Hematopoietic multipotent progenitor cell (in vitro differentiated cells): Measurements from ENCODE around the gene CPT1A. TPM values are rescaled to one million over a fixed set of nuclear protein-coding genes. Genes with fewer than 3 reads are reported as not detected.

ENCODE experiments used
- DNase-seq, 3 donors: peaks; one replicate each; pipeline ENCODE4 v3.0.0-alpha.2; 2011 to 2015; ENCODE audit warnings: low read depth in 2 of 3, low spot score in 2 of 3
- total RNA-seq: library from RNA; depleted of rRNA; stranded (reverse); fragments of >200 nt; gene quantifications from one replicate; pipeline ENCODE4 v1.2.3, GENCODE V29; 2012

CPT1A gene
- total RNA-seq, 1 donor = 151 TPM

DNA sequence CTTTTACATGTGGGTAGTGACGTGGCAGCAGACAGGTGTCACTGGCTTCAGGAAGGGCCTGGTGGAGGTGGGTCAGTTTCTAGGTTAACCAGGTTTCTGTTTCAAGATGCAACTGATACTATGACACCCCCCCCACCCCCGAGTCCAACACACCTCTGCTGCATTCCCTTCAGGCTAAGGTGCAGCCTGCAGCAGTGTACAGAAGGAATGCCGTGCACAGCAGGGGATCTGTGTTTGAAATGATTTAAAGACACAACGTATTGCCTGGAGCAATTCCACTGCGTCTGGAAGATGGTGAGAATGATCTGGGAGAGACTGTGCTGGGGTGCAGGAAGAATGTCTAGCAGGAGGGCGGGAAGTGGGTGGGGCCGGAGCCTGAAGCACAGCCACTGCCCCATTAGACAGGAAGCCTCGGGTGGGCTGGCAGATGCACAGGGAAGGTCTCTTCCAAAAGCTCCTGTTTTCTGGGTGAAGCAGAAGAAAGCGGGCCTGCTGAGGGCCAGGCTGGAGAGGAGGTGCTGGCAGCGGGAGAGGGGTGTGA lies 78.5 kb downstream of the CPT1A start:
- DNase-seq = no peak

DNA sequence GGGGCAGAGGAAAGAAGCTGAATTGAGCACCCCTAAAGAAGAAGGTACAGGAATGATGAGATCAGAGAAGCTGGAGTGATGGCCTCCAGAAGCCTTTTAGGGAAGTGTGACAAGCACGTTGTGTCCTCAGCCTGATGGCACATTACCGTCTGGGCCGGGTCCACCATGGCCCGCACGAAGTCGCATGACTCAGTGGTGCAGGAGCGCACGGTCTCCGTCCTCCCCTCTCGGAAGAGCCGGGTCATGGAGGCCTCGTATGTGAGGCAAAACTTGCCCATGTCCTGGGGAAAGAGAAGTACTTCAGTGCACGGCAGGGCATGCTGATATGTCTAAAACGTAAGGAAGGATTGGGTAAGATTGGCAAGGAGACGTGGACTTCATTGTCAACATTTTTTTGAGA lies 79.2 kb downstream of the CPT1A start:
- DNase-seq = no peak

DNA sequence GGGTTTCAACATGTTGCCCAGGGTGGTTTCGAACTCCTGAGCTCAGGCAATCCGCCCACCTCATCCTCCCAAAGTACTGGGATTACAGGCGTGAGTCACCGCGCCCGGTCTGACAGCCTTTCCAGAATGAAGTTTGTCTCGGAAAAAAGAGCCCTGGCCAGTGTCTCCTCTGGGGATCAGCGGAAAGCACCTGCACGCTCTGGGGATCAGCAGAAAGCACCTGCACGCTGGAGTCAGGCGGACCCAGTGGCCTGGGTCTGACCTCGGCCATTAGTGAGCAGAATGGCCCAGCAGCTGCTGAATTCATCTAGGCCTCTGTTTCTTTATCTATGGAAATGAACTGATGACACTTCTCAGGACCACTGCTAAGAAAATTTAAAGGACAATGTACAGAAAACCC lies 79.9 kb downstream of the CPT1A start:
- no peak for DNase-seq

DNA sequence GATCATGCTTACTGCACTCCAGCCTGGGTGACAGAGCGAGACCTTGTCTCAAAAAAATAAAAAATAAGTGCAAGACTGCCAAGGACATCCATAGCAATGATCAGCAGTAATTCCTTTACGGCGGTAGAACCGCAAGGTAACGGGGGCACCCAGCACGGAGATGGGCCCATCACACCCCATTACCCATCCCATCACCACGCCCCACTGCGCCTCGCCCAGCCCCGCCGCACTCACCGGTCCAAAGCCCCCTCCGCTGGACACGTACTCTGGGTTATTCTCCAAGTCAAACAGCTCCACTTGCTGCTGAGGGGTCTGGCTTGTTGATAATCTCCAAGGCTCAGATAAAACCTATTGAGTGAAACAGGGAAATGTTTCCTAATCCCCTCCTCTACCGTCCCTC lies 81.7 kb downstream of the CPT1A start:
- DNase-seq = no peak

DNA sequence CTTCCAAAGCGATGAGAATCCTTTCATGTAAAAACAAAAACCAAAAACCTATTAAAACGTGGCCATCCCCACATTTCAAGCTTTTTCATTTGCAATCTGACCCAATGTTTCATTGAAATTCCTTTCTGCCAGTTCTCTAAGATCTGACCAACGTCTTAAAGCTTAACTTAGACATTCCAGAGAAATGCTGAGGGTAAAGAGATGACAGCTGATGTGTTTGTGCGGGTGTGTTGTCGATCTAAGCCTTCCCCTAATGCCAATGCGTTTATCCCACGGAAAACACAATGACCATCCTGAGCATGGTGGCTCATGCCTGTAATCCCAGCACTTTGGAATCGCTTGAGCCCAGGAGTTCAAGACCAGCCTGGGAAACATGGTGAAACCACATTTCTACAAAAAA lies 84.0 kb downstream of the CPT1A start:
- DNase-seq = no peak

DNA sequence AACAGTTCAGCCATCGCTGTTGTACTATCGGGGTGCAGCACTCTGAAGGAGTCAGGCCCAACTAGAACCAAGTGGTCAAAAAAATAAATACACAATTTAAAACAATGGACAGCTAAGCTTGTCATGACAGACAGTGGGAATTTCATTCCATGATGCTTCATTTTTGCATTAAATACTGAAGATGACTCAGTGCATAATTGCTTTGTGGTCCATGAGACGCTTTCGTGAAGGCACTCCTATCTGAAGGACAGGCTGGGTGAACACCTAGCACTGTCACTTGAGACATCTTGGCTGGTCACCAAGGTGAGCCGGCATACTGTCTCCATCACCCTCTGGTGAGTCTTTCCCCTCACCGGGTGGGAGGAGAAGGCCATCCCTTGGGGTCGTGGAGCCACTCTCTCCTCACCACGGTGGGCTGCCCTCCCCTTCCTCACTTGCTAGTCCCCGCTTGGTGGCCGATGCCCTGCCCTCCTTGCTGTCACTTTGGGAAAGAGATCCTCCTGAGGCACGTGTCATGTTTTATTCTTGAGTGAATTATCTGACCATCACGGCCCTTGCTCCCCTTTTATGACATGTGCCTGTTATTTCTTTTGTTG lies 85.4 kb downstream of the CPT1A start:
- no peak for DNase-seq

DNA sequence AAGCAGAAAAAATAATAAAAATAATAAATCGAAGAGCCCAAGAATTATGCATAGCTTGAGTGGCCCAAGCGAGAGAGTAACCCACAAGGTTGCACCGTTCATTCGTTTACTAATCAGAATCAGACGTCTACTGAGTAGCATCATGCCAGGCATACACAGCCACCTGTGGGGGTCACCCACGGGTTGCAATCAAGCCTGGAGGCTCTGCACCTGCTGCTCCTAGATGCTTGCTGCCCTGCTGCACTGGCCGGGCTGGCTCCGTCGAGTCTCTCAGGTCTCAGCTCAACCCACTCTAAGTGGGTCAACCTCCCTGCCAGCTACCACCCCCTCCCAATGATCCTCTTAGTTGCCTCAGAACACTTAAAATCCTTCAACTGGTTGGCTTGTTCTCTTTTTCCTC lies 88.4 kb downstream of the CPT1A start:
- no peak for DNase-seq

DNA sequence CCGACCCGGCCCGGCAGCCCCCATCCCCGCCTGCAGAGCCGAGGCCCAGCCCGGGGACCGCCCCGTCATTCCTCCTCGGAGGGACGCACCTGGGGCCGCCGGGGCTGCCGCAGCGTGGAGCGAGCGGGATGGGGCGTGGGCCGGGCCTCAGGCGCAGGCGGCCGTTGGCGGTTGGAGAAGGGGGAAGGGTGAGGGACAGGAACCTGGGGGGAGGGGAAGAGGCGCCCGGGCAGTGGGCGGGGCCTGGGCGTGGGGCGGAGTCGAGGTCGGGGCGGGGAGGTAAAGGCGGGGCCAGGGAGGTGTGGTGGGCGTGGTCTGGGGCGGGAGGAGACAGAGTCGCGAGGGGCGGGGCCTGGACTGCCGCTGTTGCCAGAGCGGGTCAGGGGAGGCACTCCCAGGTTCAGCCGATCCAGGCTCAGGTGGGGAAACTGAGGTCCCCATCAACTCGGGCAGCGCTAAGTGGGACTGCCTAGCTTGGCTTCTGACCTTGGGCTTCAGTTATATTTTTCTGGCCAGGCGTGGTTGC lies 90.3 kb downstream of the CPT1A start, which contains the start of gene TESMIN:
Gene TESMIN (minus strand): TSS at position 190 of the 526 bp plus-strand sequence. CDS start 860 bp downstream, outside the sequence.
- peak; percentile 75 to 93 (median 90) for DNase-seq

DNA sequence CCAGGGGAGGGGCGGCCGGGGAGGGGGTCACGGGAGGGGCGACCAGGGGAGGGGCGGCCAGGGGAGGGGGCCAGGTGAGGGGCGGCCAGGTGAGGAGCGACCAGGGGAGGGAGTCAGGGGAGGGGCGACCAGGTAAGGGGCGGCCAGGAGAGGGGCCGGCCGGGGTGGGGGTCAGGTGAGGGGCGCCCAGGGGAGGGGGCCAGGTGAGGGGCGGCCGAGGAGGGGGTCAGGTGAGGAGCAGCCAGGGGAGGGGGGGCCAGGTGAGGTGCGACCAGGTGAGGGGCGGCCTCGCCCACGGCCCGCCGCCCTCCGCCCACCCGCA lies 90.8 kb downstream of the CPT1A start:
- peak in 1 of 3 donors; percentile 7 for DNase-seq

DNA sequence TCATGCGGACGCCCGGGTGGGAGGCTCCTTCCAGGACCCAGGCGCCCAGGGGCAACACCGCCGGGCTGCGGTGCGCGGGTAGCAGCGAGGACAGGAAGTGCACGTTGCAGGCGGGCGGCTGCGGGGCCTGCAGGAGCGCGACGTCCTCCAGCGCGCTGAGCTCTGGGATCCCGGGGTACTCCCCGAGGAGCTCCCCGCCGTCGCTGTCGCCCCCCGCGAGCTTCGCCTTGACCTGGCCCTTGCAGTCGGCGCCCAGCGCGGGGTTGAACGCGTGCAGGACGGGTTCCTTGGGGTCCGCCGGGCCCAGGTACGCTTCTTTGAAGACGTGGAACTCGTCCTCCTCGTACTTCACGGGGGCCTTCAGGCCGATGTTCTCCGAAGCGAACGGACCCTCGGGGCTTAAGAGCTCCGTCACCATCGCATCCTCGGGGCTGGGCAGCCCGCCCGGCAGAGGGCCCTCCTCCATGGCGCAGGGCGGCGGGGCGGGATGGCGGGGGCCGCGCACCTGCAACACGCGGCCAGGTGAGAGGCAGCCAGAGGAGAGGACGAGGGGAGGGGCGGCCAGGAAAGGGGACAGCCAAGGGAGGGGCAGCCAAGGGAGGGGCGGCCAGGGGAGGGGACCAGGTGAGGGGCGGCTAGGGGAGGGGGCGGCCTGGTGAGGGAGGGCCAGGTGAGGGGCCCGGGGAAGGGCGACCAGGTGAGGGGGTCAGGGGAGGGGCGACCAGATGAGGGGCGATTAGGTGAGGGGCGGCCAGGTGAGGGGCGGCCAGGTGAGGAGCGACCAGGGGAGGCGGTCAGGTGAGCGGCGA lies 91.3 kb downstream of the CPT1A start:
- DNase-seq = peak in 2 of 3 donors; percentile 31 to 51

DNA sequence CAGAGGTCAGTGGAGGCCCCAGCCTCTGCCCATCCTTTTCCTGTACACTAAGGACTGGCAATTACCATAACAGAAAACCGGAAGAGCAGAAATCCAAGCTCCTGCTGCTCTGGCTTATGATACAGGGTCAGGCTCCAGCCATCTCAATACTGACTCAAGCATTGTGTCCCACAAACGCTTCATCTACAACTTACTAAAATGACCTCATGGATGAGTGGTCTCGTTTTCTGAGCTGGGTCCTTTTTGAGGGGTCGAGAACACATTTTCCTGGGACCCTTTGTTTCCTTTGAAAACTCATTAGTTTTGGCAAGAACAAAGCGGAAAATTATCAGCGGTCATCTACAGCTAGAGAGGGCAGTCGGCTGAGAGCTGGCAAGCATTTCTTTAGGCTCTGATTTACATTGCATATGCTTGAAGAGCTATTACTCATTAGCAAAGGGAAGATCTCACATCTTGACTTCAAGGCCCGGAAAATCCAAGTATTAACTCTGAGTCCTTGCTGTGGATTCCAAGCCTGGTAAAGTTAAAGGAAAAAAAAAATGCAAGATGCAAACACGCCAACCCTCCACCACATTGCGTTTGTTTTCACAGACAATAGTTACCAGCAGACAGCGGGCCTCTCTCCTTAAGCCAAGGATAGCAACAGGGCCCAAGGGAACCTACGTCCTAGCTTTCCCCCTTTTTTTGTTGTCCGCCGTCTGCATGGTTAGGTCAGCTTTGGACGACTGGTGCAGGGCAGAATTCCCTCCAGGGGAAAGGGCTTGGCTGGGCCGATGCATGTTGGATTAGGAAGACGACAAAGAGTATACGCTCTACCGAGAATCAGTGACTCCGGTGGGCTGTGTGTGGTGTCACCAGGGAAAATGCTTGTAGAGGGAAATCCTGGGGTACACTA lies 92.2 kb downstream of the CPT1A start:
- DNase-seq = no peak

DNA sequence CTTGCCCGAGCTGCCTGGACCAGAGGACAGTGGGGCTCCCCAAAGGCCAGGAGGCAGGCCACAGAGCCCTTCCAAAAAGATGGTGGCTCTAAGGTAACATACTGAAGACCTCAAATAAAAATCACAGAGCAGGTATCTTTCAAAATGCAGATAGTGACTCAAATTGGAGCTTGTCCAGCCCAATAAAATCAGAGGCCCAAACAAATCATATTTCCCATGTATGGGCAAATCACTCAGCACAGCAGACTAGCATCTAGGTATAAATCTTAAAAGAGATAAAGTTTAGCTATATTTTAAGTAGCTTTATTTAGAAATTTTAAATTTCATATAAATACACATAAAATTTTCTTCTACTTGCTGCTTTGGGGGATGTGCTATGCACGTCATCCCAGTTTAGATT lies 93.7 kb downstream of the CPT1A start:
- no peak for DNase-seq

DNA sequence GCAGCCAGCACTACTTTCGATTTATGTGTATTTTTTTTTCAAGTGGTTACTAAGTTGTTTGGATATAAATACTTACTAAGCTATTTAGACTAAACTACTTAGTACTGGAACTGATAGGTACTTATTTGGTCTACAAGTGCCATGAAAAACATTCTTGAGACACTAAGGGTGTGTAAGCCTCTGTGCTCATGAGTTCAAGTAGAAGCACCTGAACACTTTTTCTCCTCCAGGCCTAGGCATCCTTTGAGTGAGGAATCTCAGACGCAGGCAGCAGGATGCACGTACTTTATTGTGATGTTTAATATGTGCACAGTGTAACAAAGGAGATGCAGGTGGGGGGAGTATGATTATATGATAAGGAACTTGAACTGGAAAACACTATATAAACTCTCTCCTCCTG lies 98.2 kb downstream of the CPT1A start:
- no peak for DNase-seq

DNA sequence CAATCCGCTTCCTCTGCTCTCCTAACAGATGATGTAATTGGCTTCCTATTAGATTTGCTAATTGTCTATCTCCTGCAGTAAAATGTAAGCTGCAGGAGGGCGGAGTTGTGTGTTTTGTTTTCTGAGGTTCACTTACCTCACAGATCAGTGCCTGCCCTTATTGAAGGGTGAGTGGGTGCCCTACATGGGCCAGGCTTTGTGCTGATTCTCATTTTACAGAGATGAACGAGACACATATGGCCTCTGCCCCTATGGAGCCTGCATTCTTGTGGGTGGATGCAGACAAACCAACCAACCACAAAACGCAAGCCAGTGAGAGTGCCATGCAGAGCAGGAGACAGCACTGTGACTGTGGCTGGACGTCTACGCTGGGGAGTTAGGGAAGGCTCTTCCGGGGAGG lies 100.3 kb downstream of the CPT1A start:
- no peak for DNase-seq

DNA sequence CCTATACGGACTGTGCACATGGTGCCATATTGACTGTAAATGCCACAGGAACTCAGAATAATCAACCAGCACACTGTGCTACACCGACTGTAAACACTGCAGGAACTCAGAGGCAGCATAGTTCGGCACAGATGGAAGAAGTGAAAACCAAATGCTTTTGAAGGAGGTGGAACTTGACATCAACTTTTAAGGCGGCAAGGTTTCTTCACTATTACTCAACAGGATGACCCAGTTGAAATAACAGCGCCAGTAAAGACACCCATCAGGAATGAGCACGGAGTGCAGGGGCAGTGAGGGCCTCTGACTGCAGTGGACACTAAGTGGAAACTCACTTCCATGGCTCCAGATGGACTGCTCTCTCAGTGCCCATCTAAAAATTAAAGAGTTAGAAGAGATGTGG lies 106.1 kb downstream of the CPT1A start:
- no peak for DNase-seq

DNA sequence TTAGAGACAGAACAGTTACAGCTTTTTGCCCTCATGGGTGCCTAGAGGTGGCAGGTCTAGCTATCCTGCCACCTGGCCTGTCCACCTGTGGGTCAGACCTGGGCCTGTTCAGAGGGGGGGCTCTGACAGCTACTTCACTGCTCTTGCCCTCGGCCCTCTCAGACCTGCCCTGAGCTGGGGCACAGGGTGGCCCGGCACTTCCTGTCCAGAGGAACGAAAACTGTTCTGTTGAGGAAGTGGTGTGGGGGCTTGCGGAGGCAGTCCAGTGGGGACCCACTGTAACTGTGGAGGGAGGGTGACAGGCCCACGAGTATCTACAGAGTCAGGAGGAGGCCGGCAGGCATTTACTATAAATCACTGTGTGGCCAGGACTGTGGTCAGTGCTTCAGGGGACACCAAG lies 106.6 kb downstream of the CPT1A start:
- no peak for DNase-seq

DNA sequence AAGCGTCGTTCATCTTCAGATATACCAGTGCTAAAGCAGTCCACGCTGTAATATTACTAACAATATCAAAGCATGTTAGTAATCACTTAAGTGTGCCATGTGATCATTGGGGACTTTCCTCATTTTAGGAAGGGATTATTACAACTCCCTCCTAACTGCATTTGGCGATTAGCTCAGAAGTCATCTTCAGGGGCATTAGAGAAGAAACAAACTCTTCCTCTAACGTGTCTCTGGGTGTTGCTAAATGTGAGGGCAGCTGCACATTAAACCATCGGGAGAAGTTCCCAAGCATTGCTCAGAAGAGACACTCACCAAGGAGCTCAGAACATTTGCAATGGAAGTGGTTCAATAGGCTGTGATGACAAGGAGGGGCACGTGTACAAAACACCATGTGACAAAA lies 107.6 kb downstream of the CPT1A start:
- no peak for DNase-seq

DNA sequence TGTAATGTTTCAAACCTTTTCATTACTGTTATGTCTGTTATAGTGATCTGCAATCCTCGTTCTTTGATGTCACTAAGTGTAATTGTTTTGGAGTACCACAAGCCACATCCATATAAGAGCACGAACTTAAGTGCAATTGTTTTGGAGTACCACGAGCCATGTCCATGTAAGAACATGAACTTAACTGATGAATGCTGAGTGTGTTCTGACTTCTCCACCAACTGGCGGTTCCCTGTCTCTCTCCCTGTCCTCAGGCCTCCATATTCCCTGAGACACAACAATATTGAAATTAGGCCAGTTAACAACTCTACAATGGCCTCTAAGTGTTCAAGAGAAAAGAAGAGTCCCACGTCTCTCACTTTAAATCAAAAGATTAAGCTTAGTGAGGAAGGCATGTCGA lies 113.9 kb downstream of the CPT1A start:
- no peak for DNase-seq

DNA sequence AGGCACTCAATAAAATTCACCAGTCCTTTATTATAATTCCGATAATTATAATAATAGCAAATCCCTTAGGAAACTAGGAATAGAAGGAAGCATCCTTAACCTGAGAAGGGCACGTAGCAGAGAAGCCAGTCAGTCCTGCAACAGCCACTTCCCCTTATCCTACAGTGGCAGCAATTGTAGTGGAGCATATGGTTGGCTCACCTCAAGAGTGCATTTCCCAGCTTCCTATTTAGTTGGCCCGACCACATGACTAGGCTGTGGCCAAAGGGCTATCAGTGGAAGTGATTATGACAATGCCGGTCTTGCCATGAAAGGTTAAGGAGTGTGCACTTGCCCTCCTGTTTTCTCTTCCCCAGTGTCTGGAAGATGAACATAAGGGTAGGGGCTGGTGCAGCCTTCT lies 117.4 kb downstream of the CPT1A start:
- DNase-seq = peak in 1 of 3 donors; percentile 7

DNA sequence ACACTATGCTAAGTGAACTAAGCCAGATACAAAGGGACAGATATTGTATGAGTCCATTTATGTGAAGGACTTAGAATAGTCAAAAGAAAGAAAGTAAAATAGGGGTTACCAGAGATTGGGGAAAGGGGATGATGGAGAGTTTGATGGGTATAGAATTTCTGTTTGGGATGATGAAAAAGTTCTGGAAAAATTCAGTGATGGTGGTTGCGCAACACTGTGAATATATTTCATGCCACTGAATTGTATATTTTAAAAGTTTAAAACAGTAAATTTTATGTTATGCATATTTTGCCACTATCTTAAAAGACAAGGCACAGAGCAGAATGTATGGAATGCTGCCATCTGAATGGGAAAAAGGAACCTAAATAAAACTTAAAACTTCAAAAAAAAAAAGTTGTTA lies 119.6 kb downstream of the CPT1A start:
- DNase-seq = no peak

DNA sequence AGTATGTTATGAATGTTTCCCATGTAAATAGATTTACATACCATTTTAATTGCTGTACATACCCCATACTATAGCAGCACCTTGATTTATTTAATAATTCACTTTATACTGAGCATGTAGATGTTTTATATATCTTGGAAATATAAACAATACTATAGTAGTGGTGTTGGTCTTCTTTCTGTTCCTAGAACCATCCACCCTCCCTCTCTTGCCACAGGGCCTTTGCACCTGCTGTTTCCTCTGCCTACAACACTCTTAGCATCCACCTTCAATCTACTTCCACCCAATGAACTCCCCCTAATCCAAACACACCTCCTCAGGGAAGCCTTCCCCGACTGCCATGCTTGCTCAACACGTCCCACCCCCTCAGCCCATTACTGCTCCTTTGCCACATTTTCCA lies 120.6 kb downstream of the CPT1A start:
- DNase-seq = no peak
